HG02763 (cell line): Measurements from ENCODE around the gene PRLR.
"Not testable (repeated sequence)": the region's sequence is repeated elsewhere in the genome, so short reads cannot be mapped to it uniquely, and the experiment has no call there.

Experiments
- ATAC-seq: cut with Tn5 transposase; IDR thresholded peaks from one replicate; pipeline ENCODE4 v1.9.1; 2021; ENCODE audit warnings: mild to moderate bottlenecking, moderate library complexity; ENCODE audit not compliant: unreplicated experiment

The PRLR gene

DNA sequence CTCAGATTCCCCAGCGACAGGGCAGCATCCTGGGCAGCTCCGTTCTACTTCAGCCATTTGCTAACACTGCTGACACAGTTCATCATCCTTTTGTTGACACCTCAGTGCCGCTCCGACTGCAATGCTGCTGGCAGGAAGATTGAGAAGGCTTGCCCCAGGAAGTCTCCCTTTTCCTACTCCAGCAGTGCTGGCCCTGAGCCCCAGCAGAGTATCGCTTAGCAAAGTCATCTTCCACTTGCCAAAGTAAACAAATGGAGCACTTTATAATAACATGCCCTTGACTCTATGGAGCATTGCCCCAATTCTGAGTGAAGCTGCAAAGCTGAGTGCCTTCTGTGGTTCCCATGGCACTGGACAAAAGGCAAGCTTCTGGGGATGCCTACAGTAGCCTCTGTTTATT lies 32.2 kb downstream of the PRLR start:
- no peak for ATAC-seq

DNA sequence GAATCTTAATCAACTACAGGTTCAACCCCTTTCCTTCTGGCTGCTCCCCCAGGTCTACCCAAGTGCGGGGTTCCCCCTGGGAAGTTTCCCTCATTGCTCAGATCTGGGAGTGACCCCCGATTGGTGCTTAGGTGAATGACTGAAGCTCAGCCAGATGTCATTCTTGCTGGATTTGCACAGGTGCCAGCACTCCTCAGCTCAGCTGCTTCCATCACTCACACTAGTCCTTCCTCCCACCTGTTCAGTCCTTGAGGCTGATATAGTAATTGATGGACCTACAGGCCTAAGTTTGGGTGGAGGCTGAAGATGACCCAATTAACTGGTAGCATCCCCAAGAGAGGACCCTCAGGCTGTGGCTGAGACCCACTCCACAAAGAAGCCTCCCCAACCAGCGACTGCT lies 32.9 kb downstream of the PRLR start:
- no peak for ATAC-seq

DNA sequence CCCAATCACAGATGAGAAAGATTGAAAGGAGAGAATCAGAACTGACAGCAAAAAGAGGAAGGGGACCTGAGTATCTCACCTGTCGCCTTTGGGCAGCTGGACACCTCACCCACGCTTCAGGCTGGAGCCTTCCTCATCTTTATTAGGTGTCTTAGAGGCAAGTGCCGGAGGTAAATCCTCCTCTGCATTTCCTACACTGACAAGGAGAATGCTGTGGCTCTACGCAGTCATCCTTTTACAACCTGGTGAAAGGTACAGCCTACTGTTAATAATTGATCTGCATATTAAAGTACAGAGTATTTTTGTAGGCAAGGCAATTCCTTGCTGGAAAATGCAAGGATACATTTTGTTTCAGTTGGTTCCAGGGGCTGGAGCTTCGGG lies 34.8 kb downstream of the PRLR start:
- ATAC-seq = no peak

DNA sequence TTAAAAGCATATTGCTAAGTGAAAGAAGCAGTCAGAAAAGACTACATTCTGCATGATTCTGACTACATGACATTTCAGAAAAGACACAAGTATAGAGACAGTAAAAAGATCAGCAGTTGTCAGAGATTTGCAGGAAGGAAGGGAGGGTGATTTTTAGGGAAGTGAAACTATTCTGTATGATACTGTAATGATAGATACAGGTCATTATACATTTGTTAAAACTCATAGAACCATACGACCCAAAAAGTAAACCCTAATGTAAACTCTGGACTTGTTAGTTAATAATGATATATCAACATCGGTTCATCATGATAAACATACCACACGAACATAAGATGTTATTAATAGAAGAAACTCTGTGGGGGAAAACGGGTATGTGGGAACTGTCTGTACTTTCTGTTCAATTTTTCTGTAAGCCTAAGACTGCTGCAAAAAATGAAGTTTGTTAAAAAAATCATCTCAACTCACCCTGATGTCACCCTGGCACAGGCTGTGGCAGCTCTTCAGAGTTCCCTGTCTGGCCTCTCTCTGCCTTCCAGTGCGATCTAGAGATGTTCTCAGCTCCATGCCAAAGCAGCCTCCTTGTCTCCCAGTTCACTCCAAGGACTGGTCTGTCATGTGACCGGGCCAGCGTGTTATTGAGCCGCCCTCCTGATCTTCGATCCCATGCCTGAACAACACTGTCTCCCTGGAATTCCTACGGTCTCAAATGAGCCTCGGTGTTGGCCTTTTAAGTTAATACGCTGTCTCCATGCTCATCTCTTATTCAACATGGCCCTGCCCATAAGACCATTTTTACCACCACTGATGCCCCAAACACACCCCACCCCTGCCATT lies 35.4 kb downstream of the PRLR start:
- ATAC-seq = peak; percentile 93

DNA sequence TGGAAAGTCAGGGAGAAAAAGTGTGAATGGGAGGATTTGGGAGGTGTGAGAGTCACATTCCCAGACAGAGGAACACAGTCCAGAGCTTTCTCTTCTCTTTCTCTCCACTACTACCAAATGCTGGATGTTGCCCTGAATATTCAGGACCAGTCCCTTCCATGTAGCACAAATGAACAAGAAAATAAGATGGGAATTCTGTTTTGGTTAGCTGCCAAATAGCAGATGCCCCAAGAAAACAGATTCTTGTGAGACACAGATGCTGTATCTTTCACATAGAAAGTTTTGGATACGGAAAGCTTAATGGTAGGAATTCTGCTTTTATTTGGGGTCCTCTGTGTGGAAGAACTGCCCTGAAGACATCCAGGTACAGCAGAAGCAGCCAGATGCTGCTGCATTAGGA lies 37.8 kb downstream of the PRLR start:
- ATAC-seq = no peak

DNA sequence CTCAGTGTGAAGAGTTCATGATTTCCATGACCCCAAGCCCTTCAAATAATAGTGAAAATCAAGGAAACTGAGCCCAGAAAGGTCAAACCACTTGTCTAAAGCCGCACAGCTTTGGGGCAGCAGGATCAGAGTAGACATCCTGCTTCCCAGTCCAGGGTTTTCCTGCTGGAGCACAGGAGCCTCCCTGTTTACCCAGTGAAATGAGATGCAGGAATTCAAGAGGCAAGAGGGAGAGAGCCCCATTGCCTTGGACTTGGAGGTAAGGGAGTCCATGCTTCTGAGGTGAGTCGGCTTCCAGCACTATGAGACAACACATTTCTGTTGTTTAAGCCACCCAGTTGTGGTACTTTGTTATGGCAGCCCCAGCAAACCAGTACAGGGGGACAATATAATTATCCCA lies 40.5 kb downstream of the PRLR start:
- not testable (repeated sequence) for ATAC-seq

DNA sequence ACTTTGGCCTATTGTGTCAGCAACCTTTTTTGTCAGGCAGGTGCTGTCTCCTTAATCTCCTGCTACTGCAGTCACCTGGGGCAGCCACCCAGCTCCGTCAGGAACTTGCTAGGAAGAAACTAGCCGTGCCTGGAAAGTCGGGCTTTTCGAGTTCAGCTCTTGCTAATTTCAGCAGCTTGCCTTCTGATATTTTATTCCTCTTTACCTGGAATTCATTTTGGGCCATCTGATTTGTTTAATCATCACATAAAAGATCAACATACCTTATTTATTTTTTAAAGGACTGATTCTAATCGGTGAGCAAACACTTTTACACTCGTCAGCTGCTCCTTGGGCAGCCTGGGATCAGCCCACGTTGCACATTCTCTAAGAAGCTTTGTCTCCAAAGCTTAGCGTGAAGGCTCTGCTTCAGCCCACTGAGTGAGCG lies 42.2 kb downstream of the PRLR start:
- ATAC-seq = no peak

DNA sequence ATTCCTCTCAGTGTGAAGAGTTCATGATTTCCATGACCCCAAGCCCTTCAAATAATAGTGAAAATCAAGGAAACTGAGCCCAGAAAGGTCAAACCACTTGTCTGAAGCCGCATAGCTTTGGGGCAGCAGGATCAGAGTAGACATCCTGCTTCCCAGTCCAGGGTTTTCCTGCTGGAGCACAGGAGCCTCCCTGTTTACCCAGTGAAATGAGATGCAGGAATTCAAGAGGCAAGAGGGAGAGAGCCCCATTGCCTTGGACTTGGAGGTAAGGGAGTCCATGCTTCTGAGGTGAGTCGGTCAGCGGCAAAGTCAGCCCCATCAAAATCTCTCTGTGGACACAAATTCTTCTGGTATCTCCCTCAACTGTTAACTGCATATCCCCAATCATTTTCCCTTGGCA lies 42.7 kb downstream of the PRLR start:
- ATAC-seq = not testable (repeated sequence)

DNA sequence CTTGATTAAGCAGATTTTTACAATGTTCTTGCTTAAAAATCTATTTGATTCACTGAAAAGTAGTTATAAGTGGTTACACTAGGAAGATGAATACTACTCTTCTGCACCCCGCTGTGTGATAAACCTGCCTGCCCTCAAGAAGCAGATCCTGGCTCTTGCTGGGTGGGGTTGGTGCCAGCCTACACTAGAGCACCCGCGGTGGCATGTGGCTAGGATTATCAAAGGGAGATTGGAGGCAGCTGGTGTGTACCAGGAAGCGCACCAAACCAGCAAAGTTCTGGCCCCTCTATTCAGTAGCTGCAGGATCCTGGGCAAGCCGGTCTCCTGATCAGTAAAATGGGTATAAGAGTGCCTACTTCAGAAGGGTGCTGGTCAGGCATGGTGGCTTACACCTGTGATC lies 43.5 kb downstream of the PRLR start:
- no peak for ATAC-seq

DNA sequence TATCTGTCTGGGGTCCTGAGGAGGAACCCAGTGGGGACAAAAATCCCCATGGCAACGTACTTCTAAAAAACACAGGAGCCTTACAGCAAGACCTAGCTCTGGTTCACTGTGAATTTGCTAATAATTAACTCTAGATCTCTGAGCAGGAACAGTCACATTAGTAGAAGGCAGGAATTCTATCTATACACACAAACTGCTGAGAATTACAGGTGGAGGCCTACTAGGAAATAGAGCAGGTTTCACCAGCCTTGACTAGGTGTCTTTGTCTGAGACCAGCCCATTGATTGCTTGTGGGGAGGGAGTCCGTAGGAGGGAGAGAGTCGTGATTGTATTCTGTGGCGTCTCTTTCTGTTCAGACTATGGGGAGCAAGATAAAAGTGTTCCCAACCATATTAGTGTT lies 44.8 kb downstream of the PRLR start:
- ATAC-seq = no peak

DNA sequence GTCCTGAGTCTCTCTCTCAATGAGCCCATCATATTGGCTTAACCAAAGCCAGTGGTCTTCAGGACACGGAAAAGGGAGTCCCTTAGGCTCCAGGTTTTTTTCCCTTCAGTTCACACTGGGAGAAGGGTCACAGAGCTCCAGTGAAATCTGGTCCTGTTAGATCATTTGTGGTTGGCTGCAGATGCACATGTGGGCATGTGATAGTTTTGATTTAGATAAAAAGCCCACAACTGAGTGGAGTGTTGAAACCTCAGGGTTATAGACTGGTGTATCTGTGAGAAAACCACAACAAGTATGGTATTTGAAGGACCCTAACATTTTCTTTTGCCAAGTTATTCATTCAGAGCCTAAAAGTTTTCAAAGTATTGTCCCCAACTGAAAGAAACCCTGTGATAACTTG lies 46.7 kb downstream of the PRLR start:
- no peak for ATAC-seq

DNA sequence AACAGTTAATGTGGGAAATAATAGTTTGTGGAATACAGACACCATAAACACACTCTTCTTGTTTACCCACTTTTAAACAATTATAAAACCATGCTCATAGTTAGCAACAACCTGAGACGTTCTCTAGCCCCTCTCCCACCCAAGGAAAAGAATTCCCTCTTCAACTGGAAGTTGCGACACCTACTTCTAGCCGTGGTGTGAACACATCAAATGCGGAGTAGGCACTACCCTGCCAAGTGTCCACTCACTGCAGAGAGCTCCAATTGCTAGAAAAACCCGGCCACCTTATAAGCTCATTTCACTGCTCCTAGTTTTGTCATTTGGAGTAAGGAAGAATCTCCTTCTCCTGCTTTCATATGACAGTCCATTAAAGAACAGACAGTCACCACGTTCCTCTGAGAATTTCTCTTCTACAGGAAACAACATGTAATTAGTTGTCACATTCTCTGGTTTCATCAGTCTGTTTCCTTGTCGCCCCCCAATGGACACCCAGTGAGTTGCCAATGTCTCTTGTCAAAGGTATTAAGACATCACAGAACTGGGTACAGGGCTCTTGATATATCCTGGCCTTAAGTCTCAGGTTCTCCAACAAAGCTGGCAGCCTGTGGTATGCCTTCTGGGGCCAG lies 47.3 kb downstream of the PRLR start:
- no peak for ATAC-seq

DNA sequence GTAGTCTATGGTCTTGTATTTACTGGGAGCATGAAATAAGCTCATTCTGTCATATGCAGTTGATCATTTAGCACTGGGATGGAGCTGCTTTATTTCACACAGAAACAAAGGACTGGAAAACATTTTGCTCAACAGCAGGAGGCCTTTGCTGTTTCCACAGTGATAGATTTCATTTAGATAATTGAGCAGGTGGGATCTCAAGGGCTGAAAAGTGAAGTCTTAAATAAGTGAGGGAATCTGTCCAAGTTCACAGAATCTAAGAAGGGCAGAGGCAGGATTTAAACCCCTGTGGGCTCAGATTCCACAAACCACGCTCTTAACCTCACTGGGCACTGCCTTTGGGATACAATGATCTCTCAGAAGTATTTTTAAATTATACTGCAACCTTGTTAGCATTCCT lies 47.8 kb downstream of the PRLR start:
- ATAC-seq = no peak

DNA sequence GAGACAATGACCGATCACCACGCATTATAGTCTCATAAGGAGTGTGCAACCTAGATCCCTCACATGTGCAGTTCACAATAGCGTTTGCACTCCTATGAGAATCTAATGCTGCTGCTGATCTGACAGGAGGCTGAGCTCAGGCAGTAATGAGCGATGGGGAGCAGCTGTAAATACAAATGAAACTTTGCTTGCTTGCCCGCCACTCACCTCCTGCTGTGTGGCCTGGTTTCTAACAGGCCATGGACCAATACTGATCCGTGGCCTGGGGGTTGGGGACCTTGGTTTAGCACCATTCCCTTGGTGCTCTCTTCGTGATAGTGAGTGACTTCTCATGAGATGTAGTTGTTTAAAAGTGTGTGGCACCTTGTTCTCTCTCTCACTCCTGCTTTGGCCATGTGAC lies 50.2 kb downstream of the PRLR start:
- no peak for ATAC-seq

DNA sequence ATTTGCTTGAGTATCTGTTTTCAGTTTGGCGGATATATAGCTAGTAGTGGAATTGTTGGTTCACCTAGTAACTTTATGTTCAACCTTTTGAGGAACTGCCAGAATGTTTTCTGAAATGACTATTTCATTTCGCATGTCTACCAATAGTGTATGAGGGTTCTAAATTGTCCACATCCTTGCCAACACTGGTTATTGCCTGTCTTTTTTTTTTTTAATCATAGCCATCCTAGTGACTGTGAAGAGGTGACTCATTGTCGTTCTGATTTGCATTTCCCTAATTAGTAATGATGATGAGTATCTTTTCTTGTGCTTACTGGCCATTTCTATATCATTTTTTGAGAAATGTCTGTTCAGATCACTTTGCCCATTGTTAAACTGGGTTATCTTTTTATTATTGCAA lies 52.5 kb downstream of the PRLR start:
- no peak for ATAC-seq

DNA sequence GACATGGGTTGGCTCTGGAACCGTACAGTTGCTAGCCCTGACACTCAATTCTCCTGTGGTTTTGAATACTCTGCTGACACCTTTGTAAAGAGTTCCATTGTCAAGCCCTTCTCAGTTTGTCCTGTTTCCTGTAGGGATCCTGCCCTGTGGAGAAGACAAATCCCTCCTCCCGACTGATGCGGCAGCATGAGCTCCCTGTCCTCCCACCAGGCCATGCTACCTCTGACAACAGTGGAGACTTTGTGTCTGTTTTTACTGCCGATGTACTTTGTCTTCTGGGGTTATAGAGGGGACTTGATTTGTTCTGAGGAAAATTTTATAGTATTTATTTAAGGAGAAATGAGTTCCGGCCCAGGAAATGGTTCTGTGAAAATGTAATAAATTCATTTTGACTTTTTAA lies 57.8 kb downstream of the PRLR start:
- no peak for ATAC-seq

DNA sequence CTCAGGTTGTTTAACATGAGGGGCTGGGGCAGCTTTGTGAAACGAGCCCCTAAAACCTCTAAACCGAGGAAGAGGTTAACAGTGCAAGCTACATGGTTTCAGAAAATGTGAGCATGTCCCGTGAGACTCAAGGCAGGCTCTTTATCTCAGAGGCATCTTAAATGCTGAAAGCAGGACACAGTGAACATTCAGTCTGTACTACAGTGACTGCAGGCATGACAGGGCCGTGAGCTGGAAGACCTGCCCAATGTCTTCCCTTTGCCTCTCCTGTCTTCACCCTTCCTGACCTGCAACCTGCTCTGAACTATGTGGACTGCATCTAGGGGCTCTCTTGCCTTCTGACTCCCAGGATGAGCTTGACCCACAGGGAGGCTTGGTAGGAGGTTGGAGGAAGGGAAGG lies 58.3 kb downstream of the PRLR start:
- ATAC-seq = no peak

DNA sequence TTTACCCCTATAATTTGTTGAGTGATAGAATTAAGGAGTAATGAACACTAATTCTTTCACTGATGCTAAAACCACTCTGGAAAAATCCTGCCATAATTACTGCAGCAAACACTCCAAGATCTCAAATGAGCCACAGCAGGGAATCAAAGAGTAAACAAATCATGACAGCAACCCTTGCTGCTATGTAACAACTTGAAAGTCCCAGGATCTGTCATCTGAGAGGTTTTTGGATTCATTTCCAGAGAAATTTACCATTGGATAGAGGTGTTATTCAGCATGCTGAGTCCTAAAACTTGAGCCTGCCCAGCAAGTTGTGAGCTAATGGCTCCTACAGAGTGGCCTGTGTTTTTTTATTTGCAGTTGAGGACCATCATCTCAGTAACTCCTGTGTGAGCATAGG lies 59.2 kb downstream of the PRLR start:
- ATAC-seq = no peak

DNA sequence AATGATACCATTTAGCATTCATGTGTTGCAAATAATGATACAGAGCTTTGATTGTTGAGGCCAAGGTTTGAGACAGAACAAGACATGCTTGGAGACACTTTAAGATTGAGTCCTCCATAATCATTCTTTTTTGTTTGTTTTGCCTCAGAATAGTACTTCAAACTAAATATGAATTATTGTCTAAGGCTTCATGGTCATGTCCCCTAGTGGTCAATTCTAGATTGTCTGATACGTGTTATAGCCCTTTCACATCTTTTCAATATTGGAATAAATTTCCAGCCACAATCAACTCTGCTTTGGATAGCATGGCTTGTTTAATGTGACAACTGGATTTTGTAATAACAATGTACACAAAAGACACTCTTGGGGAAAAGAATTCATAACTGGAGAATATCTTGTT lies 64.2 kb downstream of the PRLR start:
- no peak for ATAC-seq

DNA sequence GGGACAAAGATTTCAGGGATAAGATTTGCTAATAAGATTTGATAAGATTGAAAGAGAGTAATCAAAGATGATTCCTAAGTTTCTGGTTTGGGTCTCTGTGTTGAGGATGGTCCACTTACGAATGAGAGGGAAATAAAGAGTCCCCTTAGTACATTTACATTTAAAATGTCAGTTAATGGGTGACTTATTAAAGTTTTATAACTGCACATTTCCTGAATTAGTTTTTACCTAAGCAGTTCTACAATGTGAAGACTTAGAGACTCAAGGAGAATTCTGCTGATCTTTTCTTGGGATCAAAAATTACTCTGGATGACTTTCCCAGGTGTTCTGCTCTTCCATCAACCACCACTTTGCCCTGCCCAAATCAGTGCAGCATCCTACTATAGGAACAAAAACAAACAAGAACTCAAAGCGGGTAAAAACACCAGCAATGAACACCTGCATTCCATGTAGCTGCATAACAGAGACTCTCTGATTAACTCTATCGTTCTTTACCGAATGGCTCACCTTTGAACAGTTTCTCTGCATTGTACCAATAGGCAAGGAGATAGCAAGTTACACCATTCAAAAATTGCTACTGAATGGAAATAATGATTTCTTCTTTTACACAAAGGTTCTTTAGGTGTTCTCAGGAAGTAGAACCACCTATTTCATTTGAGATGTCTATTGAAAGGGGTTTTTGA lies 65.3 kb downstream of the PRLR start:
- no peak for ATAC-seq

DNA sequence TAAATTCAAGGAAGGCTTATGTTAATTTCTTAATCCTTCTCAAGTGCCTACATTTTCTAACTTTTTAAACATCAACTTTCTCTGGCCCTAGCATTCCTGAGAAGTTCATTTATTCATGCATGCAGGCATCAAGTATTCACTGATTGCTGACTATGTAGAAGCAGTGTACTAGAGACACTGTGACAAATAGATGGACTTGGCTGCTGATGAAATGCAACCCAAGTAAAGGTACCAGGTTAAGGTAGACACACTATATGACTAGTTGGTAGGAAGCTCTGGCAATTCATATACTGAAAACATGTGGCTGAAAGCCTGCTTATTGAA lies 66.6 kb downstream of the PRLR start:
- ATAC-seq = no peak
